GM23248 (cell line): ENCODE results near the gene ZHX3. TPM values are rescaled to one million over a fixed set of nuclear protein-coding genes. Genes with fewer than 3 reads are reported as not detected.
"Not testable (repeated sequence)": the region's sequence is repeated elsewhere in the genome, so short reads cannot be mapped to it uniquely, and the experiment has no call there.

ENCODE experiments used
- DNase-seq: peaks from one replicate; pipeline ENCODE4 v3.0.0-alpha.2; 2015
- H2AFZ ChIP-seq: fragments of 200-600 bp; sonication (generic); 2 replicates; pipeline ENCODE4 v1.6.1; 2016; ENCODE audit warnings: antibody characterized with exemption
- H3F3A ChIP-seq: fragments of 200-600 bp; sonication (generic); 2 replicates; pipeline ENCODE4 v1.6.1; 2016; ENCODE audit warnings: mild to moderate bottlenecking, antibody characterized with exemption, mixed run types; ENCODE audit not compliant: insufficient read depth
- H3K27ac ChIP-seq: fragments of 200-600 bp; sonication (generic); 2 replicates; pipeline ENCODE4 v1.5.1; 2016; ENCODE audit warnings: mild to moderate bottlenecking
- H3K27me3 ChIP-seq: fragments of 200-600 bp; sonication (generic); replicated peaks from 2 replicates; pipeline ENCODE4 v1.6.1; 2016; ENCODE audit warnings: mild to moderate bottlenecking; ENCODE audit not compliant: insufficient read depth
- H3K36me3 ChIP-seq: fragments of 200-600 bp; sonication (generic); 2 replicates; pipeline ENCODE4 v1.6.1; 2016; ENCODE audit warnings: low read depth, mild to moderate bottlenecking
- H3K4me1 ChIP-seq: fragments of 200-600 bp; sonication (generic); 2 replicates; pipeline ENCODE4 v1.6.1; 2016; ENCODE audit warnings: mild to moderate bottlenecking; ENCODE audit not compliant: insufficient read depth
- H3K4me2 ChIP-seq: fragments of 200-600 bp; sonication (generic); one replicate; pipeline ENCODE4 v1.6.1; 2016; ENCODE audit warnings: mild to moderate bottlenecking; ENCODE audit not compliant: unreplicated experiment
- H3K4me3 ChIP-seq: fragments of 200-600 bp; sonication (generic); 2 replicates; pipeline ENCODE4 v1.5.1; 2016; ENCODE audit warnings: mild to moderate bottlenecking
- H3K79me2 ChIP-seq: fragments of 200-600 bp; sonication (generic); 2 replicates; pipeline ENCODE4 v1.6.1; 2016; ENCODE audit warnings: mild to moderate bottlenecking; ENCODE audit not compliant: insufficient read depth
- H3K9ac ChIP-seq: fragments of 200-600 bp; sonication (generic); 2 replicates; pipeline ENCODE4 v1.6.1; 2016; ENCODE audit warnings: mild to moderate bottlenecking
- H3K9me2 ChIP-seq: fragments of 200-600 bp; sonication (generic); 2 replicates; pipeline ENCODE4 v1.6.1; 2016; ENCODE audit warnings: mixed run types, mild to moderate bottlenecking, moderate library complexity; ENCODE audit not compliant: insufficient read depth
- H3K9me3 ChIP-seq: fragments of 200-600 bp; sonication (generic); one replicate; pipeline ENCODE4 v1.6.1; 2017; ENCODE audit warnings: low read depth
- H4K20me1 ChIP-seq: fragments of 200-600 bp; sonication (generic); 2 replicates; pipeline ENCODE4 v1.6.0; 2016; ENCODE audit not compliant: insufficient read depth
- EZH2 ChIP-seq: fragments of 200-600 bp; sonication (generic); IDR thresholded peaks from 2 replicates; pipeline ENCODE4 v1.6.1; 2018; ENCODE audit warnings: antibody characterized with exemption, mild to moderate bottlenecking; ENCODE audit not compliant: insufficient read depth, poor library complexity, severe bottlenecking
- EZH2phosphoT487 ChIP-seq: fragments of 200-600 bp; sonication (generic); IDR thresholded peaks from 2 replicates; pipeline ENCODE4 v1.6.1; 2018; ENCODE audit warnings: antibody characterized with exemption, moderate library complexity, mild to moderate bottlenecking, low read depth; ENCODE audit not compliant: insufficient read depth
- WGBS, 2 experiments: methylation state at CpG; one replicate each; pipeline ENCODE4 v1.1.6; 2015 to 2017; ENCODE audit warnings: low lambda C conversion rate in 2 of 2, low coverage in 1 of 2; ENCODE audit errors: missing lambda C conversion rate in 2 of 2; 5-methylcytosine and 5-hydroxymethylcytosine counted together
- in situ Hi-C: fragments of 300-500 bp; cut with MboI; formaldehyde crosslinking; loops from 2 replicates; pipeline ENCODE4 v1.15.0; 2020
- polyA plus RNA-seq: library from polyadenylated mRNA; unstranded; fragments of >200 nt; fragmentation: Nextera tagmentation; extraction: Ambion mirVana; gene quantifications from 2 replicates; pipeline ENCODE4 v1.2.1, GENCODE V29; 2016
- total RNA-seq: library from RNA; depleted of rRNA; stranded (reverse); fragments of >200 nt; shearing (Covaris generic); gene quantifications from 2 replicates; pipeline ENCODE4 v1.2.3, GENCODE V29; 2014

Gene ZHX3
- total and polyA plus RNA-seq, 2 experiments from 2014 or later: 9.8 to 38.5 TPM

GRCh38 chr20:41242352-41242751 lies 75.2 kb downstream of the ZHX3 start:
- Histone ChIP-seq H4K20me1 (no peaks in the 10 kb centered on the region; the same call in 1 of the 2 replicates), H3K4me3 (no peak overlapping the region), H3K27me3 (no peaks in the 10 kb centered on the region), H3K9me3 (no peaks in the 10 kb centered on the region), H3K27ac (no peak overlapping the region), H3F3A (peaks cover 25% of the 10 kb centered on the region), H2AFZ (no peak overlapping the region), H3K4me1 (peaks cover 11% of the 10 kb centered on the region), H3K4me2 (no peak overlapping the region), H3K79me2 (peaks cover 97% of the 10 kb centered on the region), H3K9ac (no peak overlapping the region), H3K9me2 (no peaks in the 10 kb centered on the region), H3K36me3 (peaks cover 5% of the 10 kb centered on the region; the same call in 1 of the 2 replicates)
- DNase-seq: no peak
- 46 to 55% methylated on average over 1 of the region's 1 CpG for WGBS, 2 experiments
- no peak for TF ChIP-seq EZH2
- no peak for TF ChIP-seq EZH2phosphoT487
- in situ Hi-C loops: no loop called here

- H3K4me2 ChIP-seq, H3K9ac ChIP-seq, H2AFZ ChIP-seq, DNase-seq, H3K4me3 ChIP-seq, H3K9me3 ChIP-seq, in situ Hi-C loops, H3K27me3 ChIP-seq, H4K20me1 ChIP-seq, H3K9me2 ChIP-seq, H3K36me3 ChIP-seq, H3K27ac ChIP-seq: not testable (repeated sequence)
- WGBS, 2 experiments: 88 to 98% methylated on average over 3 of the region's 3 CpGs
- Histone ChIP-seq H3F3A (peaks cover 30% of the 10 kb centered on the region), H3K4me1 (peaks cover 24% of the 10 kb centered on the region), H3K79me2 (peaks cover 78% of the 10 kb centered on the region)
Observed at GRCh38 chr20:41237233-41237632, 80.3 kb downstream of the ZHX3 start.

- H3K4me1 ChIP-seq: peaks cover 28% of the 10 kb centered on the region
- H4K20me1 ChIP-seq, H3K36me3 ChIP-seq, H3K9ac ChIP-seq, in situ Hi-C loops, H3K4me2 ChIP-seq, H3K9me2 ChIP-seq, H3K9me3 ChIP-seq, H3K27ac ChIP-seq, H3K4me3 ChIP-seq, H3K27me3 ChIP-seq, DNase-seq, H2AFZ ChIP-seq: not testable (repeated sequence)
- H3K79me2 ChIP-seq: peaks cover 74% of the 10 kb centered on the region
- peaks cover 34% of the 10 kb centered on the region for H3F3A ChIP-seq
- WGBS, 2 experiments: 92 to 94% methylated on average over 1 of the region's 1 CpG
Observed at GRCh38 chr20:41236818-41237217, 80.7 kb downstream of the ZHX3 start.

GRCh38 chr20:41234546-41234945 lies 83.0 kb downstream of the ZHX3 start:
- Histone ChIP-seq H3K9ac (peak overlapping the region; percentile 9; the same call in 1 of the 2 replicates), H3K36me3 (no peaks in the 10 kb centered on the region; the same call in 1 of the 2 replicates), H3K4me1 (peaks cover 38% of the 10 kb centered on the region), H3K79me2 (peaks cover 71% of the 10 kb centered on the region), H3F3A (peaks cover 44% of the 10 kb centered on the region), H2AFZ (no peak overlapping the region), H3K27me3 (no peaks in the 10 kb centered on the region), H3K27ac (peak overlapping the region; percentile 89), H4K20me1 (no peaks in the 10 kb centered on the region), H3K4me2 (no peak overlapping the region), H3K4me3 (no peak overlapping the region), H3K9me2 (no peaks in the 10 kb centered on the region), H3K9me3 (no peaks in the 10 kb centered on the region)
- WGBS, 2 experiments: 35 to 46% methylated on average over 4 of the region's 4 CpGs
- in situ Hi-C loops: no loop called here
- TF ChIP-seq EZH2phosphoT487 (no peak), EZH2 (no peak)
- DNase-seq: peak; percentile 25

GRCh38 chr20:41234041-41234440 lies 83.5 kb downstream of the ZHX3 start:
- peak overlapping the region; percentile 82 for H3K9ac ChIP-seq
- 72 to 78% methylated on average over 3 of the region's 3 CpGs for WGBS, 2 experiments
- in situ Hi-C loops: no loop called here

More at GRCh38 chr20:41234041-41234440, 83.5 kb downstream of the ZHX3 start:
- Histone ChIP-seq H3K9me3 (no peaks in the 10 kb centered on the region), H3K79me2 (peaks cover 72% of the 10 kb centered on the region), H3K9me2 (no peaks in the 10 kb centered on the region), H2AFZ (no peak overlapping the region), H3K4me2 (no peak overlapping the region), H4K20me1 (no peaks in the 10 kb centered on the region), H3F3A (peaks cover 44% of the 10 kb centered on the region), H3K4me3 (no peak overlapping the region), H3K27ac (peak overlapping the region; percentile 89), H3K27me3 (no peaks in the 10 kb centered on the region), H3K36me3 (no peaks in the 10 kb centered on the region), H3K4me1 (peaks cover 40% of the 10 kb centered on the region)
- no peak for TF ChIP-seq EZH2
- no peak for TF ChIP-seq EZH2phosphoT487
- peak; percentile 7 for DNase-seq
